Esophagus muscularis mucosa (tissue), 3 donors: ENCODE results near the gene LINC01488.

ENCODE experiments used
- EP300 ChIP-seq: sonication (generic); formaldehyde crosslinking; IDR thresholded peaks from one replicate; pipeline ENCODE4 v1.6.1; 2017; ENCODE audit warnings: antibody characterized with exemption
- POLR2AphosphoS5 ChIP-seq, 2 donors: sonication (generic); formaldehyde crosslinking; IDR thresholded peaks; one replicate each; pipeline ENCODE4 v1.6.1; 2017; ENCODE audit warnings: antibody characterized with exemption in 2 of 2

- no peak for TF ChIP-seq EP300
- TF ChIP-seq POLR2AphosphoS5 (IDR thresholded peaks at IDR 0.05): no peak
Measured at GRCh38 chr11:69520186-69520916, 38.9 kb downstream of the LINC01488 start.
